Esophagus muscularis mucosa (tissue), 4 donors: ENCODE measurements around the gene MBD5. TPM values are rescaled to one million over a fixed set of nuclear protein-coding genes. Genes with fewer than 3 reads are reported as not detected.

ENCODE experiments used
- DNase-seq: peaks from one replicate; pipeline ENCODE4 v3.0.0-alpha.2; 2017; ENCODE audit errors: extremely low spot score
- H3K27ac ChIP-seq, 4 donors: fragments of 200-600 bp; sonication (generic); replicated peaks in 1 of 4; 1 replicate in 3 of 4; 2 replicates in 1 of 4; pipeline ENCODE4 v1.5.1; 2016 to 2019; ENCODE audit warnings: mild to moderate bottlenecking in 1 of 4
- H3K27me3 ChIP-seq, 4 donors: fragments of 200-600 bp; sonication (generic); one replicate each; pipeline versions ENCODE4 v1.5.1 to v1.6.0; 2016 to 2019
- H3K36me3 ChIP-seq, 4 donors: fragments of 200-600 bp; sonication (generic); one replicate each; pipeline ENCODE4 v1.5.1; 2016 to 2019
- H3K4me1 ChIP-seq, 4 donors: fragments of 200-600 bp; sonication (generic); one replicate each; pipeline ENCODE4 v1.5.1; 2016 to 2019
- H3K4me3 ChIP-seq, 4 donors: fragments of 200-600 bp; sonication (generic); 1 replicate in 2 of 4; 2 replicates in 2 of 4; pipeline ENCODE4 v1.5.1; 2016 to 2019; ENCODE audit warnings: mild to moderate bottlenecking in 4 of 4, moderate library complexity in 1 of 4
- H3K9me3 ChIP-seq, 4 donors: fragments of 200-600 bp; sonication (generic); 1 replicate in 3 of 4; 2 replicates in 1 of 4; pipeline ENCODE4 v1.5.1; 2016 to 2019
- CTCF ChIP-seq, 3 experiments: fragments of 200-600 bp in 2 of 3; fragments of 450-650 bp in 1 of 3; sonication (generic) in 2 of 3; IDR thresholded peaks; one replicate each; pipeline ENCODE4 v1.5.1; 2017 to 2019; ENCODE audit warnings: antibody characterized with exemption in 3 of 3, mild to moderate bottlenecking in 2 of 3, moderate library complexity in 1 of 3
- EP300 ChIP-seq: sonication (generic); formaldehyde crosslinking; IDR thresholded peaks from one replicate; pipeline ENCODE4 v1.6.1; 2017; ENCODE audit warnings: antibody characterized with exemption
- POLR2A ChIP-seq: fragments of 450-650 bp; IDR thresholded peaks from one replicate; pipeline ENCODE4 v1.6.1; 2017; ENCODE audit warnings: antibody characterized with exemption, moderate library complexity, mild to moderate bottlenecking, low read depth
- POLR2AphosphoS5 ChIP-seq, 2 donors: sonication (generic); formaldehyde crosslinking; IDR thresholded peaks; one replicate each; pipeline ENCODE4 v1.6.1; 2017; ENCODE audit warnings: antibody characterized with exemption in 2 of 2
- WGBS: methylation state at CpG from one replicate; pipeline ENCODE4 v1.1.5; 2018; 5-methylcytosine and 5-hydroxymethylcytosine counted together
- intact Hi-C: fragments of 100-400 bp; cut with DNase I; formaldehyde crosslinking; loops from one replicate; pipeline ENCODE4 v1.15.1; 2023
- total RNA-seq, 4 donors: library from RNA; depleted of rRNA; stranded (reverse); fragments of >200 nt; gene quantifications; one replicate each; pipeline versions ENCODE4 v1.1.0 to v1.2.1, GENCODE V29; 2016

MBD5 gene
- total RNA-seq, 4 donors from 2014 or later = 34.6 to 49.0 (median 44.9) TPM

DNA sequence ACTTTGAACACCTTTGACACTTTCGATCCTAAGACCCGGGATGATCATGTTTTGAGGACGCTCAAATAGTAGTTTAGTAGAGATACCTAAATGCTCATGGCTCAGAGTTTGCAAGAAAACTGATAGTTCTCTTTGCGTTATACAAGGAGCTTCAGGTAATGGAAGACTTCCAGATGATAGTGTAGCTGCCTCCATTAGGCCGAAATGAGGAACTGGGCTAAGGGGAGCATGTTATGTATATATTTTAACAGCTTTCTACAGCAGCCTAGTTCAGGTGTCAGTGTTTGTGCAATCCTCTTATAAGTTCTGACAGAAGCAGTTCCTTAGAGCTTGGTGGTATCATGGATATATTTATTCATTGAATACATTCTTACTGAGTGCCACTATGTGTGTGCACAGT lies 496.9 kb downstream of the MBD5 start:
- Histone ChIP-seq H3K36me3 (peaks cover 0 to 23% (median 3%) of the 10 kb centered on the region in 4 donors), H3K27ac (no peak overlapping the region), H3K4me3 (no peak overlapping the region), H3K27me3 (no peaks in the 10 kb centered on the region), H3K9me3 (no peaks in the 10 kb centered on the region), H3K4me1 (no peaks in the 10 kb centered on the region)
- DNase-seq = no peak
- WGBS = 97% methylated on average over 5 of the region's 5 CpGs
- no peak for TF ChIP-seq EP300
- no peak for TF ChIP-seq POLR2AphosphoS5 (IDR thresholded peaks at IDR 0.05)
- TF ChIP-seq POLR2A = no peak
- TF ChIP-seq CTCF (IDR thresholded peaks at IDR 0.05) = no peak
- intact Hi-C loops = no loop called here

DNA sequence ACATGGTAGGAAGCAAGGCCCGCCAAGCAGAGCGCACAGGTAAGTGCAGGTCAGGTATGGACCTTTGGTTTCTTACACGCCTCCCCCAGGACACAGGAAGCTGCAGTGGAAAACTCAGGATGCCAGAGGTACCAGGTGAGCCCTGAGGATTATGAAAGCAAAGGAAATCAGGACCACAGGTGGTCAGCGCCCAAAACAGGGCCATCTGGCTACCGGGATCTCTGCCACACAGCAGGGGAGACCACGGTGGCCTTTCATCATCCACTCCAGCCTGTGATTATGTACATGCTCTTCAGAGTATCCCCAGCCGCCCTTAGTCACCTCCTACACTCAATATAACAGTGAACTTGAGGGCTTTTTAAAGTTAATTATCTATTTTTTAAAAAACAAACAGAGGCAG lies 498.1 kb downstream of the MBD5 start:
- Histone ChIP-seq H3K4me1 (no peaks in the 10 kb centered on the region), H3K27me3 (no peaks in the 10 kb centered on the region), H3K27ac (no peak overlapping the region), H3K36me3 (peaks cover 0 to 16% (median 3%) of the 10 kb centered on the region in 4 donors), H3K9me3 (no peaks in the 10 kb centered on the region), H3K4me3 (no peak overlapping the region)
- WGBS = 79% methylated on average over 7 of the region's 7 CpGs
- no peak for DNase-seq
- TF ChIP-seq EP300 (no peak), CTCF (IDR thresholded peaks at IDR 0.05) (no peak), POLR2A (no peak), POLR2AphosphoS5 (IDR thresholded peaks at IDR 0.05) (no peak)
- intact Hi-C loops = no loop called here

- no peaks in the 10 kb centered on the region for H3K4me1 ChIP-seq
- no peak for DNase-seq
- no peak overlapping the region for H3K27ac ChIP-seq
- no peak overlapping the region for H3K4me3 ChIP-seq
- no peaks in the 10 kb centered on the region for H3K9me3 ChIP-seq
- TF ChIP-seq CTCF (IDR thresholded peaks at IDR 0.05) = no peak
- no peak for TF ChIP-seq POLR2A
- no peak for TF ChIP-seq EP300
- TF ChIP-seq POLR2AphosphoS5 (IDR thresholded peaks at IDR 0.05) = no peak
- WGBS = 60% methylated on average over 1 of the region's 1 CpG
- intact Hi-C loops = no loop called here
- peaks cover 0 to 9% (median 3%) of the 10 kb centered on the region in 4 donors for H3K36me3 ChIP-seq
- H3K27me3 ChIP-seq = no peaks in the 10 kb centered on the region
Observed at GRCh38 chr2:148521181-148521580, 500.3 kb downstream of the MBD5 start.

GRCh38 chr2:148523315-148523714 lies 502.4 kb downstream of the MBD5 start:
- TF ChIP-seq POLR2AphosphoS5 (IDR thresholded peaks at IDR 0.05) (no peak), EP300 (no peak), POLR2A (no peak), CTCF (IDR thresholded peaks at IDR 0.05) (no peak)
- WGBS = 43% methylated on average over 1 of the region's 1 CpG
- Histone ChIP-seq H3K4me3 (no peak overlapping the region), H3K27ac (no peak overlapping the region), H3K27me3 (no peaks in the 10 kb centered on the region), H3K36me3 (peaks cover 0 to 9% (median 2%) of the 10 kb centered on the region in 4 donors), H3K9me3 (no peaks in the 10 kb centered on the region), H3K4me1 (no peaks in the 10 kb centered on the region)
- DNase-seq = peak; percentile 80
- intact Hi-C loops = no loop called here

- 81% methylated on average over 1 of the region's 1 CpG for WGBS
- H3K27ac ChIP-seq = no peak overlapping the region
- intact Hi-C loops = no loop called here
- no peaks in the 10 kb centered on the region for H3K9me3 ChIP-seq
- H3K27me3 ChIP-seq = no peaks in the 10 kb centered on the region
- no peaks in the 10 kb centered on the region for H3K4me1 ChIP-seq
- TF ChIP-seq POLR2AphosphoS5 (IDR thresholded peaks at IDR 0.05) = no peak
- no peak for DNase-seq
- peaks cover 0 to 2% (median 0%) of the 10 kb centered on the region in 4 donors for H3K36me3 ChIP-seq
- no peak overlapping the region for H3K4me3 ChIP-seq
Observed at GRCh38 chr2:148524519-148524919, 503.6 kb downstream of the MBD5 start.
